NB4 (cell line): ENCODE results near the gene TBC1D13.

Experiments used
- DNase-seq: peaks from one replicate; pipeline ENCODE4 v3.0.0; 2010; ENCODE audit warnings: low read depth
- H3K4me3 ChIP-seq: one replicate; pipeline ENCODE4 v1.5.1; 2011; ENCODE audit warnings: mild to moderate bottlenecking, low read depth, low read length, moderate library complexity
- MYC ChIP-seq: IDR thresholded peaks from 2 replicates; pipeline ENCODE4 v1.6.1; 2011; ENCODE audit warnings: low read depth, low read length
- POLR2A ChIP-seq: IDR thresholded peaks from 2 replicates; pipeline ENCODE4 v1.6.1; 2011; ENCODE audit warnings: mild to moderate bottlenecking; ENCODE audit not compliant: insufficient read length; ENCODE audit errors: extremely low read depth
- TF ChIP-seq, protein P1 (sequence below): IDR thresholded peaks from 2 replicates; pipeline ENCODE4 v1.6.1; 2011; ENCODE audit warnings: low read depth, low read length
- TF ChIP-seq, protein P2 (sequence below): IDR thresholded peaks from one replicate; pipeline ENCODE4 v1.5.1; 2012; ENCODE audit warnings: low read depth, low read length

TBC1D13 gene

DNA sequence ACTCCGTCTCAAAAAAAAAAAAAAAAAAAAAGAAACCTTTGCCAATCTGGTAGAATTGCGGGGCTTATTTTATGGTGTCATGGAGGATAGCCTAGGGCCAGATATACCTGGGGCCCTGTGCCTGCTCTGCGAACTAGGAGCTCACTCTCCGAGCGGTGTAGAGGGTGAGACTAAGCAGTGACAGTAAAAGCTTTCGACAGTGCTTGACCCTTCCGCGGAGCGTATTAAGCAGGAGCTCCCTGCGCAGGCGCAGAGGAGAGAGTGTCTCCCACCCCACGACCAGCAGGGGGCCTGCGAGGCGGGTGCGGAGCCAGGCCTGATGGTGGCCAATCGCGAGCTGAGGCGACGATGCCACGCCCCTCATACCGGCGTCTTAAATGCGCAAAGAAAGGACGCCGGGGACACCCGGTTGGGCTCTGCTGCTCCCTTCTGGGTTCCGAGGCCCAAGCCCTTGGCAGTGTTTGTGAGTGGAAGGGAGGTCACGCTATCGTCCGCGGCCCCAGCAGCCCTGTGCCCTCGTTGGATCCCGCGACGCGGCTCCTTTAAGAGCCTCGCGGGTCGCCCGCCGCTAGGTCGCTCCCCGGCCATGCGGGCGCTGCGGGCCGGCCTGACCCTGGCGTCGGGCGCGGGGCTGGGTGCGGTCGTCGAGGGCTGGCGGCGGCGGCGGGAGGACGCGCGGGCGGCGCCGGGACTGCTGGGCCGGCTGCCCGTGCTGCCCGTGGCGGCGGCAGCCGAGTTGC is 31.2 kb downstream of the TBC1D13 start, which contains the start of gene ENDOG:
Gene ENDOG (plus strand): TSS at position 402 of the 740 bp plus-strand sequence. CDS start 185 bp downstream, at position 587.
- peak within 1 kb of the TSS; percentile 60 for H3K4me3 ChIP-seq

DNA sequence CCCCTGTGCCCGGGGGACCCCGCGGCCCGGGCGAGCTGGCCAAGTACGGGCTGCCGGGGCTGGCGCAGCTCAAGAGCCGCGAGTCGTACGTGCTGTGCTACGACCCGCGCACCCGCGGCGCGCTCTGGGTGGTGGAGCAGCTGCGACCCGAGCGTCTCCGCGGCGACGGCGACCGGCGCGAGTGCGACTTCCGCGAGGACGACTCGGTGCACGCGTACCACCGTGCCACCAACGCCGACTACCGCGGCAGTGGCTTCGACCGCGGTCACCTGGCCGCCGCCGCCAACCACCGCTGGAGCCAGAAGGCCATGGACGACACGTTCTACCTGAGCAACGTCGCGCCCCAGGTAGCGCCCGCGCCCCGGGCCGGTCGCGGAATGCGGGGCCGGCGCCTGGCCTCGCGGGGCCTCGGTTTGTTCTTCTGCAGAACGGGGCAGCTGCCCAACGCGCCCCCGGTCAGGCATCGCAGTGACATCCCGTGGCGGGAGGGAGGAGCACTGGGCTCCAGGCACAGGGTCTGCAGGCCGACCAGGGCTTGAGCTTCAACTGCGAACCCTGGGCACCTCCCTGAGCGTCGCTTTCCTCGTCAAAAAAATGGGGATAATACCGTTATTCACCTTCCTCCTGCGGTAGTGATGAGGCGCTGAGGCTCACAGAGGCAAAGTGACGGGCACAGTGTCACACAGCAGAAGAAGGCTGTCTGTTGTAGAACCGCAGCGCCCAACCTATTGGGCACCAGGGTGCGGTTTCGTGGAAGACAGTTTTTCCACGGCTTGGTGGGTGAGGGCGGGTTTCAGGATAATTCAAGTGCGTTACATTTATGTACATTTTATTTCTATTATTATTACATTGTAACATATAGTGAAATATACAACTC is 32.0 kb downstream of the TBC1D13 start:
- TF ChIP-seq POLR2A (no peak), MYC (peak; percentile 81)
- TF ChIP-seq, protein P1, sequence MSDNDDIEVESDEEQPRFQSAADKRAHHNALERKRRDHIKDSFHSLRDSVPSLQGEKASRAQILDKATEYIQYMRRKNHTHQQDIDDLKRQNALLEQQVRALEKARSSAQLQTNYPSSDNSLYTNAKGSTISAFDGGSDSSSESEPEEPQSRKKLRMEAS = peak; percentile 58; the same call in 1 of the 2 replicates
- peak overlapping the region; percentile 60 for H3K4me3 ChIP-seq
- peak; percentile 72 for DNase-seq

More for the DNA sequence above, 31.2 kb downstream of the TBC1D13 start, which contains the start of gene ENDOG:
- peak; percentile 97 for DNase-seq
- TF ChIP-seq, protein P1 = no peak
- TF ChIP-seq MYC (peak; percentile 30; the same call in 1 of the 2 replicates), POLR2A (peak; percentile 87)
- TF ChIP-seq, protein P2, sequence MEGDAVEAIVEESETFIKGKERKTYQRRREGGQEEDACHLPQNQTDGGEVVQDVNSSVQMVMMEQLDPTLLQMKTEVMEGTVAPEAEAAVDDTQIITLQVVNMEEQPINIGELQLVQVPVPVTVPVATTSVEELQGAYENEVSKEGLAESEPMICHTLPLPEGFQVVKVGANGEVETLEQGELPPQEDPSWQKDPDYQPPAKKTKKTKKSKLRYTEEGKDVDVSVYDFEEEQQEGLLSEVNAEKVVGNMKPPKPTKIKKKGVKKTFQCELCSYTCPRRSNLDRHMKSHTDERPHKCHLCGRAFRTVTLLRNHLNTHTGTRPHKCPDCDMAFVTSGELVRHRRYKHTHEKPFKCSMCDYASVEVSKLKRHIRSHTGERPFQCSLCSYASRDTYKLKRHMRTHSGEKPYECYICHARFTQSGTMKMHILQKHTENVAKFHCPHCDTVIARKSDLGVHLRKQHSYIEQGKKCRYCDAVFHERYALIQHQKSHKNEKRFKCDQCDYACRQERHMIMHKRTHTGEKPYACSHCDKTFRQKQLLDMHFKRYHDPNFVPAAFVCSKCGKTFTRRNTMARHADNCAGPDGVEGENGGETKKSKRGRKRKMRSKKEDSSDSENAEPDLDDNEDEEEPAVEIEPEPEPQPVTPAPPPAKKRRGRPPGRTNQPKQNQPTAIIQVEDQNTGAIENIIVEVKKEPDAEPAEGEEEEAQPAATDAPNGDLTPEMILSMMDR = peak; percentile 87

DNA sequence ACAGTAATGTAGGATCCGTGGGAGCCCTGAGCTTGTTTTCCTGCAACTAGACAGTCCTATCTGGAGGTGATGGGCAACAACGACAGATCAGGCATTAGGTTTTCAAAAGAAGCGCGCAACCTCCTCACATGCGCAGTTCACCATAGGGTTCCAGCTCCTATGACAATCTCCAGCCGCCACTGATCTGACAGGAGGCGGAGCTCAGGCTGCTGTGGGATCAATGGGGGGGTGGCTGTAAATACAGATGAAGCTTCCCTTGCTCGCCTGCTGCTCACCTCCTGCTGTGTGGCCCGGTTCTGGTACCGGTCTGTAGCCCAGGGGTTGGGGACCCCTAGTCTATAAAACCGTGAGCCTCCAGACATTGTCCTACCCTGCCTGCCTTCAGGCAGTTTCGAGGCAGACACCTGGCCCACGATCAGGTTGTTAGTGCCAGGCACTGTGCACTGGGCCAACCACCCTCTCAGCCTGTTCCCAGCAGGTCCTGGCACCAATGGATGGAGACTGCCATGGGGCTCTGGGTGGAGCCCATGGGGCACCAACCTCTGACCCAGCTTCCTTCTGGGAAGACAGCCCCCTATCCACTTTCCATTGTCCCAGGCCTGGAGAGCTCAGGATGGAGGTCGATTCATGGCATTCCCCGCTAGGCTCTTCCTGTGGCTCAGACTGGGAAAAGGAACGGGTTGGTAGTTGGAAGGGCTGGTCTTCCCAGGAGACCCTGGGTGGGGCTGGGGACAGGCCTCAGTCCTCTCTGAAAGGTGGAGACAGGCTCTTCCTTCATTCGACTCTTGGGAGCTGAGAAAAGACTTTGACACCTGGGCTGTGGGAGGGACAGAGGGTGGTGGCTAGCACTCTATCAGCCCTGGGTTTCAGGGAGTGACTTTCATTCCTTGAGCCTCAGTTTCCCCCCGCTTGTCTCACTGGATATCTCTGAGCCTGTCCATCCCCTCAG is 32.9 kb downstream of the TBC1D13 start:
- H3K4me3 ChIP-seq = peak overlapping the region; percentile 60
- TF ChIP-seq, protein P1 = no peak
- TF ChIP-seq MYC (no peak), POLR2A (no peak)
- TF ChIP-seq, protein P2 = no peak
- DNase-seq = no peak

DNA sequence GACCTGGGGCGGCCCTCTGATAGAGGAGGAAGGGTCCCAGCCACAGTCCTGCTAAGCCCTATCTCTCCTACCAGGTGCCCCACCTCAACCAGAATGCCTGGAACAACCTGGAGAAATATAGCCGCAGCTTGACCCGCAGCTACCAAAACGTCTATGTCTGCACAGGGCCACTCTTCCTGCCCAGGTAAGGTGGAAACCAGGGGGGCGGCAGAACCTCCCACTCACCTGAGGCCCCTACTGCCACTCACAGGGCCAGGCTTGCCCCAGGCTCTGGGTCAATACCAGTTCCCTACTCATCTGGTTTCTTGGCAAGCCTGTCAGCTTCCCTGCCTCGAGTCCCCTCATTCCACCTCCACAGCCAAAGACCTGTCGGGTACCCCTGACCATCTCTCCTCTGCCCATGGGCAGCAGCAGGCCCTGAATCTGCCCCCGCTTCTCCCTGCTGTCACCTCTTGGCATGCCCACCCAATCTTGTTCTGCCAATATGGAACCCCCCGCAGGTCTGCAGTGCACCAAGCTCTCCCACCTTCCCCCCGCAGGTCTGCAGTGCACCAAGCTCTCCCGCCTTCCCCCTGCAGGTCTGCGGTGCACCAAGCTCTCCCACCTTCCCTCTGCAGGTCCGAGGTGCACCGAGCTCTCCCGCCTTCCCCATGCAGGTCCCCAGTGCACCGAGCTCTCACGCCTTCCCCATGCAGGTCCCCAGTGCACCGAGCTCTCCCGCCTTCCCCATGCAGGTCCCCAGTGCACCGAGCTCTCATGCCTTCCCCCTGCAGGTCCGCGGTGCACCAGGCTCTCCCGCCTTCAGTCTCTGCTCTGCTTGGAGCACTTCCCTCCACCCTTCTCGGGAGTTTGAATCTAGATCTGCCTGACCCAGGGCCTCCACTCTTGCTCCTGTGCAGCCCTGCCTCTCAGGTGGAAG is 33.9 kb downstream of the TBC1D13 start:
- no peak for DNase-seq
- TF ChIP-seq, protein P2 = no peak
- TF ChIP-seq, protein P1 = no peak
- no peak for TF ChIP-seq POLR2A
- TF ChIP-seq MYC = no peak
- no peak overlapping the region for H3K4me3 ChIP-seq
